ENCODE data around the gene NFIB. TPM values are rescaled to one million over a fixed set of nuclear protein-coding genes. Genes with fewer than 3 reads are reported as not detected.

NFIB gene
- total and polyA plus RNA-seq, 2 of the 13 experiments (the other 11 are each of a cell fraction or from before 2014, with no cell fraction given): 0.98 to 4.6 TPM

- Histone ChIP-seq H3K36me3 (replicated peaks in 1 of 2; ENCODE audit: control insufficient read depth in 1 of 2, insufficient read depth in 2 of 2, low read length in 2 of 2) (no peaks in the 10 kb centered on the region), H3K79me2 (ENCODE audit: insufficient read depth, low read length) (no peaks in the 10 kb centered on the region), H3K4me1 (ENCODE audit: insufficient read depth, low read length) (no peaks in the 10 kb centered on the region), H2AFZ (ENCODE audit: low read length) (no peak overlapping the region), H3K27me3 (ENCODE audit: control insufficient read depth in 1 of 2, insufficient read depth in 2 of 2, low read length in 2 of 2) (no peaks in the 10 kb centered on the region), H3K27ac (ENCODE audit: extremely low read length, insufficient read depth, low read length) (no peak overlapping the region), H3K9me3 (ENCODE audit: low read length) (no peaks in the 10 kb centered on the region), H4K20me1 (ENCODE audit: insufficient read depth, low read length) (no peaks in the 10 kb centered on the region), H3K4me2 (ENCODE audit: low read depth, low read length) (no peak overlapping the region), H3K9ac (ENCODE audit: insufficient read depth, low read depth, low read length) (no peak overlapping the region), H3K4me3 (replicated peaks in 1 of 3; ENCODE audit: insufficient read depth in 1 of 3, low read depth in 2 of 3, low read length in 3 of 3) (no peak overlapping the region)
- intact Hi-C loops (cut with micrococcal nuclease; ENCODE audit: unreplicated experiment) (no loop called here), in situ Hi-C loops (cut with HindIII; ENCODE audit: extremely low pct_ligation_motif_present, low pct_unique_long_range_greater_than_20kb) (no loop called here)
- TF ChIP-seq CSRNP1 (CRISPR knock-in tag; IDR thresholded peaks at IDR 0.05) (no peak), EZH2 (conservative IDR thresholded peaks at IDR 0.05; ENCODE audit: low read depth, low read length) (no peak), CEBPG (CRISPR knock-in tag; IDR thresholded peaks at IDR 0.05) (no peak), EED (CRISPR knock-in tag; IDR thresholded peaks at IDR 0.05) (no peak), ZNF878 (CRISPR knock-in tag; IDR thresholded peaks at IDR 0.05) (no peak), NFAT5 (CRISPR knock-in tag; IDR thresholded peaks at IDR 0.05) (no peak), ZNF256 (CRISPR knock-in tag; conservative IDR thresholded peaks at IDR 0.05) (no peak), ZNF629 (CRISPR knock-in tag; conservative IDR thresholded peaks at IDR 0.05) (no peak), PCBP2 (optimal IDR thresholded peaks at IDR 0.05; ENCODE audit: low read depth, low read length, poor library complexity, severe bottlenecking) (no peak), ZNF20 (CRISPR knock-in tag; IDR thresholded peaks at IDR 0.05) (no peak)
- no peak for DNase-seq (ENCODE audit: low spot score)
- CTCF ChIA-PET (ENCODE audit: low intra/inter-chr PET ratio, low total read pairs): no interaction called here
- no peak for ATAC-seq
- FAIRE-seq: no peak
- POLR2A ChIA-PET: no interaction called here
- whole genome bisulfite sequencing (ENCODE audit: low lambda C conversion rate): 78% methylated on average over 4 of the region's 4 CpGs
- BruUV-seq (replicated peaks): no TSS peak
Observed at GRCh38 chr9:14097215-14097614, 216.7 kb downstream of the NFIB start.

All from HepG2 (cell line).